Measurements from ENCODE around the gene ATP5ME. TPM values are rescaled to one million over a fixed set of nuclear protein-coding genes. Genes with fewer than 3 reads are reported as not detected.

Gene ATP5ME
- total RNA-seq, 2 donors from 2014 or later = 98.4 to 120 TPM

- Mint-ChIP-seq H3K36me3 (ENCODE audit: low read depth) (no peaks in the 10 kb centered on the region), H3K4me1 (peaks cover 9% of the 10 kb centered on the region), H3K27ac (no peak overlapping the region), H3K4me3 (no peak overlapping the region), H3K27me3 (peaks cover 14% of the 10 kb centered on the region)
- no peaks in the 10 kb centered on the region for H3K9me3 ChIP-seq (ENCODE audit: control insufficient read depth, low read length, poor library complexity, severe bottlenecking)
- ATAC-seq (no peak), DNase-seq (no peak)
Measured at GRCh38 chr4:684623-685327, 10.7 kb upstream of the ATP5ME start.

GRCh38 chr4:683982-684622 lies 10.0 kb upstream of the ATP5ME start:
- Mint-ChIP-seq H3K36me3 (ENCODE audit: low read depth) (no peaks in the 10 kb centered on the region), H3K27me3 (peaks cover 14% of the 10 kb centered on the region), H3K4me3 (no peak overlapping the region), H3K27ac (no peak overlapping the region), H3K4me1 (peaks cover 9% of the 10 kb centered on the region)
- H3K9me3 ChIP-seq (ENCODE audit: control insufficient read depth, low read length, poor library complexity, severe bottlenecking) = no peaks in the 10 kb centered on the region
- DNase-seq (no peak), ATAC-seq (peak; percentile 30)

- Mint-ChIP-seq H3K36me3 (ENCODE audit: low read depth) (no peaks in the 10 kb centered on the region), H3K4me3 (no peak overlapping the region), H3K27ac (no peak overlapping the region), H3K4me1 (peaks cover 9% of the 10 kb centered on the region), H3K27me3 (peaks cover 14% of the 10 kb centered on the region)
- H3K9me3 ChIP-seq (ENCODE audit: control insufficient read depth, low read length, poor library complexity, severe bottlenecking) = no peaks in the 10 kb centered on the region
- DNase-seq (no peak), ATAC-seq (no peak)
Measured at GRCh38 chr4:683247-683897, 9.3 kb upstream of the ATP5ME start.

- Mint-ChIP-seq H3K27me3 (peaks cover 9% of the 10 kb centered on the region), H3K36me3 (ENCODE audit: low read depth) (no peaks in the 10 kb centered on the region), H3K27ac (no peak overlapping the region), H3K4me3 (peak overlapping the region; percentile 55), H3K4me1 (peaks cover 8% of the 10 kb centered on the region)
- no peak for ATAC-seq
- DNase-seq = no peak
- H3K9me3 ChIP-seq (ENCODE audit: control insufficient read depth, low read length, poor library complexity, severe bottlenecking) = no peaks in the 10 kb centered on the region
Measured at GRCh38 chr4:682490-683172, 8.6 kb upstream of the ATP5ME start.

- DNase-seq (peak in 2 of 3 donors; percentile 56 to 74), ATAC-seq (peak; percentile 24)
- H3K4me3 Mint-ChIP-seq = peak overlapping the region; percentile 55
- H3K27me3 Mint-ChIP-seq = peaks cover 7% of the 10 kb centered on the region
- H3K9me3 ChIP-seq (ENCODE audit: control insufficient read depth, low read length, poor library complexity, severe bottlenecking) = no peaks in the 10 kb centered on the region
- no peak overlapping the region for H3K27ac Mint-ChIP-seq
- H3K36me3 Mint-ChIP-seq (ENCODE audit: low read depth) = no peaks in the 10 kb centered on the region
- H3K4me1 Mint-ChIP-seq = peaks cover 7% of the 10 kb centered on the region
Measured at GRCh38 chr4:681736-682451, 7.8 kb upstream of the ATP5ME start.

- peaks cover 7% of the 10 kb centered on the region for H3K27me3 Mint-ChIP-seq
- peak overlapping the region; percentile 78 for H3K4me3 Mint-ChIP-seq
- H3K9me3 ChIP-seq (ENCODE audit: control insufficient read depth, low read length, poor library complexity, severe bottlenecking) = no peaks in the 10 kb centered on the region
- peaks cover 7% of the 10 kb centered on the region for H3K4me1 Mint-ChIP-seq
- no peak overlapping the region for H3K27ac Mint-ChIP-seq
- peak in 2 of 3 donors; percentile 47 to 52 for DNase-seq
- ATAC-seq = peak; percentile 45
- H3K36me3 Mint-ChIP-seq (ENCODE audit: low read depth) = no peaks in the 10 kb centered on the region
Measured at GRCh38 chr4:680928-681645, 7.0 kb upstream of the ATP5ME start.

GRCh38 chr4:680551-680927 lies 6.5 kb upstream of the ATP5ME start:
- Mint-ChIP-seq H3K4me3 (peak overlapping the region; percentile 78), H3K4me1 (peaks cover 7% of the 10 kb centered on the region), H3K36me3 (ENCODE audit: low read depth) (no peaks in the 10 kb centered on the region), H3K27ac (no peak overlapping the region), H3K27me3 (peaks cover 7% of the 10 kb centered on the region)
- H3K9me3 ChIP-seq (ENCODE audit: control insufficient read depth, low read length, poor library complexity, severe bottlenecking) = no peaks in the 10 kb centered on the region
- DNase-seq = no peak
- ATAC-seq = peak; percentile 21

- H3K36me3 Mint-ChIP-seq (ENCODE audit: low read depth) = no peaks in the 10 kb centered on the region
Measured at GRCh38 chr4:680091-680490, 6.0 kb upstream of the ATP5ME start.

GRCh38 chr4:679629-680028 lies 5.6 kb upstream of the ATP5ME start:
- DNase-seq = no peak
- no peak for ATAC-seq
- Mint-ChIP-seq H3K27me3 (no peaks in the 10 kb centered on the region), H3K4me3 (peak overlapping the region; percentile 15), H3K4me1 (peaks cover 10% of the 10 kb centered on the region), H3K36me3 (ENCODE audit: low read depth) (no peaks in the 10 kb centered on the region), H3K27ac (no peak overlapping the region)
- H3K9me3 ChIP-seq (ENCODE audit: control insufficient read depth, low read length, poor library complexity, severe bottlenecking) = no peaks in the 10 kb centered on the region

More at GRCh38 chr4:680091-680490, 6.0 kb upstream of the ATP5ME start:
- Mint-ChIP-seq H3K27me3 (peaks cover 3% of the 10 kb centered on the region), H3K4me3 (peak overlapping the region; percentile 78), H3K4me1 (peaks cover 10% of the 10 kb centered on the region), H3K27ac (no peak overlapping the region)
- DNase-seq (no peak), ATAC-seq (no peak)
- no peaks in the 10 kb centered on the region for H3K9me3 ChIP-seq (ENCODE audit: control insufficient read depth, low read length, poor library complexity, severe bottlenecking)

GRCh38 chr4:679104-679481 lies 5.0 kb upstream of the ATP5ME start:
- Mint-ChIP-seq H3K4me1 (peaks cover 11% of the 10 kb centered on the region), H3K27ac (no peak overlapping the region), H3K27me3 (no peaks in the 10 kb centered on the region), H3K36me3 (ENCODE audit: low read depth) (no peaks in the 10 kb centered on the region), H3K4me3 (no peak overlapping the region)
- no peaks in the 10 kb centered on the region for H3K9me3 ChIP-seq (ENCODE audit: control insufficient read depth, low read length, poor library complexity, severe bottlenecking)
- no peak for DNase-seq
- ATAC-seq = no peak

GRCh38 chr4:678331-679103 lies 4.4 kb upstream of the ATP5ME start:
- DNase-seq = no peak
- Mint-ChIP-seq H3K36me3 (ENCODE audit: low read depth) (no peaks in the 10 kb centered on the region), H3K4me3 (no peak overlapping the region), H3K4me1 (peaks cover 12% of the 10 kb centered on the region), H3K27ac (no peak overlapping the region), H3K27me3 (no peaks in the 10 kb centered on the region)
- H3K9me3 ChIP-seq (ENCODE audit: control insufficient read depth, low read length, poor library complexity, severe bottlenecking) = no peaks in the 10 kb centered on the region
- no peak for ATAC-seq

All from T-helper 17 cell (primary cell).